ENCODE measurements around the gene ERN1. TPM values are rescaled to one million over a fixed set of nuclear protein-coding genes. Genes with fewer than 3 reads are reported as not detected.
A peak's percentile ranks its signal among the peaks of the same experiment; 100 is the strongest.

ERN1 gene
- total and polyA plus RNA-seq, 2 of the 13 experiments (the other 11 are each of a cell fraction or from before 2014, with no cell fraction given) = 6.0 to 12.7 TPM

DNA sequence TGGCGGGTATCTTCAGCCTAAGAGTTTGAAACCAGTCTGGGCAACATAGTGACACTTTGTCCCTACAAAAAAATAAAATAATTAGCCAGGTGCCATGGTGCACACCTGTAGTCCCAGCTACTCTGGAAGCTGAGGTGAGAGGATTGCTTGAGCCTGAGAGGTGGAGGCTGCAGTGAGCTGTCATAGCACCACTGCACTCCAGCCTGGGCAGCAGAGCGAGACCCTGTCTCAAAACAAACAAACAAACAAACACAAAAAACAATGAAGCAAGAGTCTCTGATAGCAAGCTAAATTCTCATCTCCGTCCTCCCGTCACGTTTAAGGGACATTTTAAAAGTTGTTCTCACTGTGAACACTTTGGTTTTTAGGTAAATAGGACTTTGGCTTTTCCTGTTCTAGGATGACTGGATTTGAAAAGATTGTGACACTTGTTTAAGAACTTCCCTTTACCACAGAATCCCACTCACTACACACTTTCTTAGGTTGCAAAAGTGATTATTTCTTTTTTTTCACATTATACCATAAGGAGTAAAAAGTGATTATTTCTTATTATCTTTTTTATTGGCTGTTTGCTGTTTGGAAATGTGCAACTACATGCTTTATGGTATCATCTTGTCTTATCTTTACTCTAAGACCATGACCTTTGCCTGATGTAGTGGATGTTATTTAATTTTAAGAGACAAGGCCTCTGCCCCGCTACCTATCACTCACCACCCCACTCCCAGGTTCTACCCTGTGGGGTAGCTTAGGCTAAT is 4.4 kb upstream of the ERN1 start (continued):
- TF ChIP-seq, protein P1, sequence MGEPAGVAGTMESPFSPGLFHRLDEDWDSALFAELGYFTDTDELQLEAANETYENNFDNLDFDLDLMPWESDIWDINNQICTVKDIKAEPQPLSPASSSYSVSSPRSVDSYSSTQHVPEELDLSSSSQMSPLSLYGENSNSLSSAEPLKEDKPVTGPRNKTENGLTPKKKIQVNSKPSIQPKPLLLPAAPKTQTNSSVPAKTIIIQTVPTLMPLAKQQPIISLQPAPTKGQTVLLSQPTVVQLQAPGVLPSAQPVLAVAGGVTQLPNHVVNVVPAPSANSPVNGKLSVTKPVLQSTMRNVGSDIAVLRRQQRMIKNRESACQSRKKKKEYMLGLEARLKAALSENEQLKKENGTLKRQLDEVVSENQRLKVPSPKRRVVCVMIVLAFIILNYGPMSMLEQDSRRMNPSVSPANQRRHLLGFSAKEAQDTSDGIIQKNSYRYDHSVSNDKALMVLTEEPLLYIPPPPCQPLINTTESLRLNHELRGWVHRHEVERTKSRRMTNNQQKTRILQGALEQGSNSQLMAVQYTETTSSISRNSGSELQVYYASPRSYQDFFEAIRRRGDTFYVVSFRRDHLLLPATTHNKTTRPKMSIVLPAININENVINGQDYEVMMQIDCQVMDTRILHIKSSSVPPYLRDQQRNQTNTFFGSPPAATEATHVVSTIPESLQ (CRISPR knock-in tag; conservative IDR thresholded peaks at IDR 0.05) = no peak
- TF ChIP-seq SMARCE1 (IDR thresholded peaks at IDR 0.05; ENCODE audit: borderline replicate concordance) (no peak), ZNF879 (CRISPR knock-in tag; IDR thresholded peaks at IDR 0.05) (0 out of 2 replicates have a peak, but pooled peaks have one; percentile 17), ATF1 (CRISPR knock-in tag; IDR thresholded peaks at IDR 0.05) (peak; percentile 40; the same call in 1 of the 2 replicates), ZSCAN29 (CRISPR knock-in tag; conservative IDR thresholded peaks at IDR 0.05) (peak; percentile 68), KMT2B (CRISPR knock-in tag; IDR thresholded peaks at IDR 0.05) (0 out of 2 replicates have a peak, but pooled peaks have one; percentile 8), CHD2 (IDR thresholded peaks at IDR 0.05; ENCODE audit: low read depth, low read length) (no peak), ZNF329 (CRISPR knock-in tag; IDR thresholded peaks at IDR 0.05; ENCODE audit: low read depth) (no peak), GATAD2A (CRISPR knock-in tag; IDR thresholded peaks at IDR 0.05) (peak; percentile 84), ZMAT3 (CRISPR knock-in tag; conservative IDR thresholded peaks at IDR 0.05) (peak; percentile 53; the same call in 1 of the 2 replicates), NFE2L2 (IDR thresholded peaks at IDR 0.05; ENCODE audit: low read length) (no peak), ZNF33A (CRISPR knock-in tag; IDR thresholded peaks at IDR 0.05; ENCODE audit: borderline replicate concordance) (no peak), SNAI1 (CRISPR knock-in tag; IDR thresholded peaks at IDR 0.05; ENCODE audit: borderline replicate concordance) (no peak), ZNF607 (CRISPR knock-in tag; IDR thresholded peaks at IDR 0.05; ENCODE audit: borderline replicate concordance) (no peak), JUNB (CRISPR knock-in tag; IDR thresholded peaks at IDR 0.05; ENCODE audit: borderline replicate concordance) (no peak), SMAD3 (CRISPR knock-in tag; IDR thresholded peaks at IDR 0.05) (0 out of 2 replicates have a peak, but pooled peaks have one; percentile 14)
- TF ChIP-seq, protein P2, sequence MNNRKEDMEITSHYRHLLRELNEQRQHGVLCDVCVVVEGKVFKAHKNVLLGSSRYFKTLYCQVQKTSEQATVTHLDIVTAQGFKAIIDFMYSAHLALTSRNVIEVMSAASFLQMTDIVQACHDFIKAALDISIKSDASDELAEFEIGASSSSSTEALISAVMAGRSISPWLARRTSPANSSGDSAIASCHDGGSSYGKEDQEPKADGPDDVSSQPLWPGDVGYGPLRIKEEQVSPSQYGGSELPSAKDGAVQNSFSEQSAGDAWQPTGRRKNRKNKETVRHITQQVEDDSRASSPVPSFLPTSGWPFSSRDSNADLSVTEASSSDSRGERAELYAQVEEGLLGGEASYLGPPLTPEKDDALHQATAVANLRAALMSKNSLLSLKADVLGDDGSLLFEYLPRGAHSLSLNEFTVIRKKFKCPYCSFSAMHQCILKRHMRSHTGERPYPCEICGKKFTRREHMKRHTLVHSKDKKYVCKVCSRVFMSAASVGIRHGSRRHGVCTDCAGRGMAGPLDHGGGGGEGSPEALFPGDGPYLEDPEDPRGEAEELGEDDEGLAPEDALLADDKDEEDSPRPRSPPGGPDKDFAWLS (CRISPR knock-in tag; IDR thresholded peaks at IDR 0.05; ENCODE audit: borderline replicate concordance) = no peak
- TF ChIP-seq, protein P3, sequence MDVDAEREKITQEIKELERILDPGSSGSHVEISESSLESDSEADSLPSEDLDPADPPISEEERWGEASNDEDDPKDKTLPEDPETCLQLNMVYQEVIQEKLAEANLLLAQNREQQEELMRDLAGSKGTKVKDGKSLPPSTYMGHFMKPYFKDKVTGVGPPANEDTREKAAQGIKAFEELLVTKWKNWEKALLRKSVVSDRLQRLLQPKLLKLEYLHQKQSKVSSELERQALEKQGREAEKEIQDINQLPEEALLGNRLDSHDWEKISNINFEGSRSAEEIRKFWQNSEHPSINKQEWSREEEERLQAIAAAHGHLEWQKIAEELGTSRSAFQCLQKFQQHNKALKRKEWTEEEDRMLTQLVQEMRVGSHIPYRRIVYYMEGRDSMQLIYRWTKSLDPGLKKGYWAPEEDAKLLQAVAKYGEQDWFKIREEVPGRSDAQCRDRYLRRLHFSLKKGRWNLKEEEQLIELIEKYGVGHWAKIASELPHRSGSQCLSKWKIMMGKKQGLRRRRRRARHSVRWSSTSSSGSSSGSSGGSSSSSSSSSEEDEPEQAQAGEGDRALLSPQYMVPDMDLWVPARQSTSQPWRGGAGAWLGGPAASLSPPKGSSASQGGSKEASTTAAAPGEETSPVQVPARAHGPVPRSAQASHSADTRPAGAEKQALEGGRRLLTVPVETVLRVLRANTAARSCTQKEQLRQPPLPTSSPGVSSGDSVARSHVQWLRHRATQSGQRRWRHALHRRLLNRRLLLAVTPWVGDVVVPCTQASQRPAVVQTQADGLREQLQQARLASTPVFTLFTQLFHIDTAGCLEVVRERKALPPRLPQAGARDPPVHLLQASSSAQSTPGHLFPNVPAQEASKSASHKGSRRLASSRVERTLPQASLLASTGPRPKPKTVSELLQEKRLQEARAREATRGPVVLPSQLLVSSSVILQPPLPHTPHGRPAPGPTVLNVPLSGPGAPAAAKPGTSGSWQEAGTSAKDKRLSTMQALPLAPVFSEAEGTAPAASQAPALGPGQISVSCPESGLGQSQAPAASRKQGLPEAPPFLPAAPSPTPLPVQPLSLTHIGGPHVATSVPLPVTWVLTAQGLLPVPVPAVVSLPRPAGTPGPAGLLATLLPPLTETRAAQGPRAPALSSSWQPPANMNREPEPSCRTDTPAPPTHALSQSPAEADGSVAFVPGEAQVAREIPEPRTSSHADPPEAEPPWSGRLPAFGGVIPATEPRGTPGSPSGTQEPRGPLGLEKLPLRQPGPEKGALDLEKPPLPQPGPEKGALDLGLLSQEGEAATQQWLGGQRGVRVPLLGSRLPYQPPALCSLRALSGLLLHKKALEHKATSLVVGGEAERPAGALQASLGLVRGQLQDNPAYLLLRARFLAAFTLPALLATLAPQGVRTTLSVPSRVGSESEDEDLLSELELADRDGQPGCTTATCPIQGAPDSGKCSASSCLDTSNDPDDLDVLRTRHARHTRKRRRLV (CRISPR knock-in tag; IDR thresholded peaks at IDR 0.05) = no peak
- TF ChIP-seq, protein P4, sequence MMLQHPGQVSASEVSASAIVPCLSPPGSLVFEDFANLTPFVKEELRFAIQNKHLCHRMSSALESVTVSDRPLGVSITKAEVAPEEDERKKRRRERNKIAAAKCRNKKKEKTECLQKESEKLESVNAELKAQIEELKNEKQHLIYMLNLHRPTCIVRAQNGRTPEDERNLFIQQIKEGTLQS (CRISPR knock-in tag; IDR thresholded peaks at IDR 0.05) = no peak
- TF ChIP-seq, protein P5, sequence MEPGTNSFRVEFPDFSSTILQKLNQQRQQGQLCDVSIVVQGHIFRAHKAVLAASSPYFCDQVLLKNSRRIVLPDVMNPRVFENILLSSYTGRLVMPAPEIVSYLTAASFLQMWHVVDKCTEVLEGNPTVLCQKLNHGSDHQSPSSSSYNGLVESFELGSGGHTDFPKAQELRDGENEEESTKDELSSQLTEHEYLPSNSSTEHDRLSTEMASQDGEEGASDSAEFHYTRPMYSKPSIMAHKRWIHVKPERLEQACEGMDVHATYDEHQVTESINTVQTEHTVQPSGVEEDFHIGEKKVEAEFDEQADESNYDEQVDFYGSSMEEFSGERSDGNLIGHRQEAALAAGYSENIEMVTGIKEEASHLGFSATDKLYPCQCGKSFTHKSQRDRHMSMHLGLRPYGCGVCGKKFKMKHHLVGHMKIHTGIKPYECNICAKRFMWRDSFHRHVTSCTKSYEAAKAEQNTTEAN (CRISPR knock-in tag; conservative IDR thresholded peaks at IDR 0.05) = peak; percentile 78; the same call in 1 of the 2 replicates

Measured in HepG2 (cell line).